GM12875 (cell line): ENCODE data around the gene UGGT2.
"Not testable (repeated sequence)": the region's sequence is repeated elsewhere in the genome, so short reads cannot be mapped to it uniquely, and the experiment has no call there.

ENCODE experiments used
- H3K4me3 ChIP-seq: one replicate; pipeline ENCODE4 v1.5.1; 2011; ENCODE audit warnings: low read depth, low read length, control low read depth
- TF ChIP-seq, protein P1 (sequence below): IDR thresholded peaks from 2 replicates; pipeline ENCODE4 v1.5.1; 2011; ENCODE audit warnings: low read depth, mild to moderate bottlenecking, control low read depth, inconsistent platforms, low read length, moderate library complexity, borderline replicate concordance; ENCODE audit not compliant: insufficient read depth

UGGT2 gene

DNA sequence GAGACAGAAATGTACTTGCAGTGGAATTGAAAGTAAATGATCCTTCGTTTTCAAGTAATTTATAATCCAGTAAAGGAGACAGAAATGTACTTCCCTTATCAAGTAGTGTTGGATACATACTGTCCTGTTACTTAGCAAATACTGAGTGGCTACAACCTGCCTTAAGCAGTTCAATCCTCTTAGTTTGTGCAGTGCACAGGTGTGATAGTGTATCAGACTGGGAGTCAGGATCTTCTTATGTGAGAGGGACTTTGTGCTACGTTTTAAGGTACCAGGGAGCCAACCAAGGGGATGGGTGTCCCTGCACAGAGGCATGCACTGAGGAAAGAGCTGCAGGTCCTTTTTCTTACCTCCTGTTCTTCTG lies 265.1 kb downstream of the UGGT2 start:
- TF ChIP-seq, protein P1, sequence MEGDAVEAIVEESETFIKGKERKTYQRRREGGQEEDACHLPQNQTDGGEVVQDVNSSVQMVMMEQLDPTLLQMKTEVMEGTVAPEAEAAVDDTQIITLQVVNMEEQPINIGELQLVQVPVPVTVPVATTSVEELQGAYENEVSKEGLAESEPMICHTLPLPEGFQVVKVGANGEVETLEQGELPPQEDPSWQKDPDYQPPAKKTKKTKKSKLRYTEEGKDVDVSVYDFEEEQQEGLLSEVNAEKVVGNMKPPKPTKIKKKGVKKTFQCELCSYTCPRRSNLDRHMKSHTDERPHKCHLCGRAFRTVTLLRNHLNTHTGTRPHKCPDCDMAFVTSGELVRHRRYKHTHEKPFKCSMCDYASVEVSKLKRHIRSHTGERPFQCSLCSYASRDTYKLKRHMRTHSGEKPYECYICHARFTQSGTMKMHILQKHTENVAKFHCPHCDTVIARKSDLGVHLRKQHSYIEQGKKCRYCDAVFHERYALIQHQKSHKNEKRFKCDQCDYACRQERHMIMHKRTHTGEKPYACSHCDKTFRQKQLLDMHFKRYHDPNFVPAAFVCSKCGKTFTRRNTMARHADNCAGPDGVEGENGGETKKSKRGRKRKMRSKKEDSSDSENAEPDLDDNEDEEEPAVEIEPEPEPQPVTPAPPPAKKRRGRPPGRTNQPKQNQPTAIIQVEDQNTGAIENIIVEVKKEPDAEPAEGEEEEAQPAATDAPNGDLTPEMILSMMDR: no peak
- H3K4me3 ChIP-seq: no peak overlapping the region

DNA sequence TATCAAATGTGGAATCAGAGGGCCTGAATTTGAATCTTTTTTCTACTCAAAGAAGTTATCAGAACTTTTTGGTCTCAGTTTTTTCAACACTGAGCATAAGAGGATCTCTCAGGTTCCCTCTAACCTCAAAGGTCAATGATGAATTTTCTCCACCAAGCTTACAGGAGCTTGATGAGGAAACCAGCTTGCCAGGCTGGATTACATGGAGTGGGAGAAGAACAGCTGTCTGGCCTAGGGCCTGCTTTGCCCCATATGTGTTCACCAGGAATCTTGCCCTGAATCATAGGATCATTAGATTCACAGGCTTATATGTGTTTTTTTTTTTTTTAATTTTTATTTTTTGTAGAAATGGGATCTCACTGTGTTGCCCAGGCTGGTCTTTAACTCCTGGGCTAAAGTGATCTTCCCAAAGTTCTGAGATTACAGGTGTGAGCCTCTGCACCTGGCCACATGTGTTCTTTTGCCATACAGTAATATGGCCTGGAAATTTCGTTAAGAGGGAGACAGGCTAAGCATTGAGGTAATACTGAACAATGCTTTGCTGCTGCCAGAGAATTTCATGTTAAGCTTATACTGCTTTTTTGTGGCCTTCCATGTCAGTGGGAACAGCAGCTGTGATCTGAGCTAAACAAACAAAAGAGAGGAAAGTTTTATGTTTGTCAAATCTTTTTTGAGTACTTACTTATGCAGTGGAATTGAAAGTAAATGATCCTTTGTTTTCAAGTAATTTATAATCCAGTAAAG lies 265.7 kb downstream of the UGGT2 start:
- H3K4me3 ChIP-seq: no peak overlapping the region
- TF ChIP-seq, protein P1: no peak

DNA sequence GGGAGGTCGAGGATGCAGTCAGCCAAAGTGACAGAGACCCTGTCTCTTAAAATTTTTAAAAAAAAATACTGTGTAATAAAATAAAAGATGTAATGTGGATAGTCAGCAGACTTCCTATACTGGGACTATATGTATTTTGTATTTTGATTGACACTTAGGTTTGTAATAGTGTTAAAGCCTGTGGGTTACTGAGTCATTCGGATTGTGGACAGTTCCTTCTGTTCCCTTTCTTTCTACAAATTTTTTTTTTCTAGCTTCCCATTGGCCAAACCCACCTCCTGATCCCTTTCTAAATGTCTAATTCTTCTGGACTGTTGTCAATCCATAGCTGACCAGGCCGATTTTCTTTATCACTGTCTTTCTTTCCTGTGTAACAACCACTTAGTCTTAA lies 268.3 kb downstream of the UGGT2 start:
- TF ChIP-seq, protein P1: no peak
- H3K4me3 ChIP-seq: no peak overlapping the region

DNA sequence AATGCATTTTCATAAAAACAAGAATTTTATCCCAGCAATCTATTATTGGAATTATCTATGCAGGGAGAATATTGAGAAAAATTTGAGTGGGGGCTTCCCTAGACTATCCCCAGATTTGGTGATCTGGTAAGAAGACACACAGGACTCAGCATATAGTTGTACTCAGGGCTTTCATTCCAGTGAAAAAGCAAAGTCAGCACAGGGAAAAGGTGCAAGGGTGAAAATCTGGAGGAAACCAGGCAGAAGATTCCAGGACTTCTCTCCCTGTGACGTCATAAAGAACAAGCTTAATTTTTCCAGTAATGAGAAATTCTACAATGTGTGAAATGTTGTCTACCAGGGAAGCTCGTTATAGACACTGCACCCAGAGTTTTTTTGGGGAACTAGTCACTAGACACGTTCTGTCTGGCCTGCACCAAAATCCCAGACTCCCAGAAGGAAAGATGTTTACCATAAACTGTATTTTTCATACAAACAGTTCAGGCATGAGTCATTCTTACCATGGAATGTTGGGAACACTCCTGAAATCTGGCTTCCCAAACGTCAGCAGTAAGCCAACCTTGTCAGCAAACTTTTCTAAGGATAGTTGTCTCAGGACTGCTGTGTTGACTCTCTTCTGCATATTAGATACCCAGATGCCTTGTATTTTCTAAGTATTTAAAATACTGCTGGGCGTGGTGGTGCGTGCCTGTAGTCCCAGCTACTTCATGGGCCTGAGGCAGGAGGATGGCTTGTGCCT lies 268.9 kb downstream of the UGGT2 start:
- H3K4me3 ChIP-seq: no peak overlapping the region
- TF ChIP-seq, protein P1: no peak

DNA sequence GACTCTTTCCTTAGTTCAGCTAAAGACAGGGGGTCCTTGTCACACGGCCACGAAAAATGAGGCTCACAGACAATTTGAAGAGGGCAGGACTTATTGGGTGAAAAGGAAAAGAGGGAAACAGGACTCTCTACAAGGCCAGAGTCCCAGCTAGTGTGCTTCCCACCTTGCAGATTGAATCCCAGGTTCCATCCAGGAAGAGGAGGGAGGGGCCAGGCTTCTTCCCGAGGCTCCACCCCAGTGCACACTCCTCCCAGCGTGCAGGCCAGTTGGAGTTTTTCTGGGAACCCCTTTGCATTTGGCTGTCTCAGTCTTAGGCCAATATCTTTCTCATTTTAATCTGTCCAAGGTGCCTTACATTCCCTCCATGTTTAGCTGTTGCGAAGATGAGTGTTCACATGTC lies 269.5 kb downstream of the UGGT2 start:
- no peak overlapping the region for H3K4me3 ChIP-seq
- TF ChIP-seq, protein P1: no peak

DNA sequence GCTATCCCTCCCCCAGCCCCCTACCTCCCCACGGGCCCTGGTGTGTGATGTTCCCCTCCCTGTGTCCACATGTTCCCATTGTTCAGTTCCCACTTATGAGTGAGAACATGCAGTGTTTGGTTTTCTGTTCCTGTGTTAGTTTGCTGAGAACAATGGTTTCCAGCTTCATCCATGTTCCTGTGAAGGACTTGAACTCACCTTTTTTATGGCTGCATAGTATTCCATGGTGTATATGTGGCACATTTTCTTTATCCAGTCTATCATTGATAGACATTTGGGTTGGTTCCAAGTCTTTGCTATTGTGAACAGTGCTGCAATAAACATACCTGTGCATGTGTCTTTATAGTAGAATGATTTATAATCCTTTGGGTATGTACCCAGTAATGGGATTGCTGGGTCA lies 271.3 kb downstream of the UGGT2 start:
- H3K4me3 ChIP-seq: not testable (repeated sequence)

DNA sequence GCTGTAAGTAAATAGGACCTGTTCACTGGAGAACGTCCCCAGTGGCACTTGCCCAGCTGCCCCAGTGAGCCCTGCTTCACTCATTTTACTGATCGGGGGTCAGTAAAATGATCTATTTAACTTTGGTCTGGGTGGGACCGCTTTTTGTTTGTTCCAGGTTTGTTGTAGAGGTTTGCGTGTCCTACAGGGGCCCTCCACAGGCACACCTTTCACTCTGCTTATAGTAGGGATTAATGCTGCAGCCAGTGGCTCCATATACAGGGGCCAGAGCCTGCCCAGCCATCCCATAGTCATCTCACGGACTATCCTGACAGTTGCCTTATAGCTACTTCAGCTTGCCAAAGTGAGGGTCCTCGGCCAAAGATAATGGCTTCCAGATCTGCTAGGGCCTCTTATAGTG lies 272.2 kb downstream of the UGGT2 start:
- TF ChIP-seq, protein P1: no peak
- H3K4me3 ChIP-seq: no peak overlapping the region
